ENCODE measurements around the gene CACNA2D1.

GRCh38 chr7:82078807-82079206 is 364.8 kb downstream of the CACNA2D1 start:
- no peak for TF ChIP-seq CTCF (IDR thresholded peaks at IDR 0.05)
- TF ChIP-seq POLR2A (IDR thresholded peaks at IDR 0.05), result no peak
